ENCODE data around the gene TPGS2.

- no peak for TF ChIP-seq TCF4 (CRISPR knock-in tag; IDR thresholded peaks at IDR 0.05; ENCODE audit: borderline replicate concordance)
- TF ChIP-seq ZC3H10 (CRISPR knock-in tag; IDR thresholded peaks at IDR 0.05) = no peak
- TF ChIP-seq ISL1 (CRISPR knock-in tag; IDR thresholded peaks at IDR 0.05) = no peak
- no peak for TF ChIP-seq PATZ1 (CRISPR knock-in tag; IDR thresholded peaks at IDR 0.05; ENCODE audit: borderline replicate concordance)
- TF ChIP-seq CSRNP3 (CRISPR knock-in tag; IDR thresholded peaks at IDR 0.05) = no peak
- no peak for TF ChIP-seq CREB5 (CRISPR knock-in tag; IDR thresholded peaks at IDR 0.05; ENCODE audit: low read depth)
- no peak for TF ChIP-seq PPARA (CRISPR knock-in tag; IDR thresholded peaks at IDR 0.05; ENCODE audit: borderline replicate concordance)
- TF ChIP-seq POU6F1 (CRISPR knock-in tag; IDR thresholded peaks at IDR 0.05; ENCODE audit: borderline replicate concordance, low read depth) = no peak
- no peak for TF ChIP-seq ZFP30 (CRISPR knock-in tag; IDR thresholded peaks at IDR 0.05)
- no peak for TF ChIP-seq ARNTL (CRISPR knock-in tag; IDR thresholded peaks at IDR 0.05; ENCODE audit: borderline replicate concordance, low read depth)
- TF ChIP-seq RARB (CRISPR knock-in tag; IDR thresholded peaks at IDR 0.05) = no peak
Measured at GRCh38 chr18:36758623-36759022, 70.2 kb downstream of the TPGS2 start.

Measured in SK-N-SH treated with all-trans-retinoic acid at 6 μM for 48 hours (cell line).